ENCODE results near the gene ZBED3.
"Not testable (repeated sequence)": the region's sequence is repeated elsewhere in the genome, so short reads cannot be mapped to it uniquely, and the experiment has no call there.

Gene ZBED3, protein sequence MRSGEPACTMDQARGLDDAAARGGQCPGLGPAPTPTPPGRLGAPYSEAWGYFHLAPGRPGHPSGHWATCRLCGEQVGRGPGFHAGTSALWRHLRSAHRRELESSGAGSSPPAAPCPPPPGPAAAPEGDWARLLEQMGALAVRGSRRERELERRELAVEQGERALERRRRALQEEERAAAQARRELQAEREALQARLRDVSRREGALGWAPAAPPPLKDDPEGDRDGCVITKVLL

DNA sequence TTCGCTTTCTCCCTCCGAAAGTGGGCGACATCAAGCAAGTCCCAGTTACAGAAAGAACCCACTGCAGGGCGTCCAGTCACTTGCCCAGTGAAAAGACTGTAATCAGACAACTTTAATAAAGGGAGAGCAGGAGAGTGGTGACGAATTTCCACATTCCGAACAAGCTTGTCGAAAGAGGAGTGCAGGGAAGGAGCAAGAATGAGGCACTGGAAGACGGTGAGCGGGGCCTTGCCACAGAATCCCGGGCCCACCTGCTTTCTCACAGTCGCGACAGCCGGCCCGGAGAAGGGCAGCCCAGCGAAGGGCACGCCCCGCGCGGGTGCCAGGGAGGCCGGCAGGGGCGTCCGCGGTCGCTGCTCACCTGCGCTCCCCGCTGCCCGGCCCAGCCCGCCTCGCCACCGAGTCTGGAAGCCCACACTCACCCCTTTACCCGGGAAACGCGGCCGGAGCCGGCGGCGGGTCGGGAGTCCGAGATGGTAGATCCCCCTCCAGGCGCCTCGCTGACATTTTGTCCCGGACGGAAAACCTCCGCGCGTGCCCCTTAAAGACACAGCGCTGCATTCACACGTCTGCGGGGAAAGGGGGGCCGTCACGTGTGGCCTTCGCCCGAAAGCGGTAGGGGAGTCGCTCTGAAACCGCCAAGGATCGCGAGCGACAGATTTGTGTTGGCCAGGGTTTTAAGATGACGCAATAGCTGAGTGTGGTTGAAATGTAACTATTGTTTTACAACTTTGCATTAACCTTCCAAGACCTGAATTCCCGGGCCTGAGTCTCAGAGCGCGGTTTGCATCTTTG is at the start of gene ZBED3:
ZBED3 (minus strand) TSS at position 597 of the 795 bp plus-strand sequence. CDS start 9,407 bp downstream, outside the sequence.
- peak; percentile 24 to 27 for DNase-seq (ENCODE audit: low read depth in 2 of 2, low spot score in 1 of 2)

DNA sequence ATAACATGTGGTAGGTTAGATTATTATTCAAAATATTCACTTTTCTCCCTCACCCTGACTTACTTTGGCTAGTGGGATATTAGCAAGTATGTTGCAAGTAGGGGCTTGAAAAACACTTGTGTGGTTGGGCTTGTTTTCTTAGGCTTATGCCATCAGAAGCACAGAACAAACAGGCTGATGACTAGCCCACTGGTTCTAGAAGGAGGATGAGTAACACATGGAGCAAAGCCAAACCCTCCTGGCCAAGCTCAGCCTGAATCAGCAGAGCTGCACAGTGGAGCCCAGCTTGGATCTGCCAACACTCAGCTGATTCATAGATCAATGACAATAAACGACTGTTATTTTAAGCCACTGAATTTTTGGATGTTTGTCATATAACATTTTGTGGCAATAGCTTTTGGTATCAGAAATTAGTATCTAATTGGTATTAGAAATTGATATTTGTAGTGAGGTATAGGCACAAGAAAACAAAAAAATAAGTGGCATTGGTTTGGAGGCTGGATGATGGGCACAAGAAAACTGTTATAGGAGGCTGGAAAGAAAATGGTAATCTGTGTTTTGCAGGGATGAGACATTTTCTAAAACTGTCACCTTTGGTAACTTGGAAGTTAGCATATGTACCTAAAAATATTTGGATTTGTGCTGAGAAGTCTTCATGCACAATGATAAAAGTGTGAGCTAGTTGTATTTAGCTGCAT is 46.1 kb upstream of the ZBED3 start:
- no peak for DNase-seq (ENCODE audit: low read depth in 2 of 2, low spot score in 1 of 2)

DNA sequence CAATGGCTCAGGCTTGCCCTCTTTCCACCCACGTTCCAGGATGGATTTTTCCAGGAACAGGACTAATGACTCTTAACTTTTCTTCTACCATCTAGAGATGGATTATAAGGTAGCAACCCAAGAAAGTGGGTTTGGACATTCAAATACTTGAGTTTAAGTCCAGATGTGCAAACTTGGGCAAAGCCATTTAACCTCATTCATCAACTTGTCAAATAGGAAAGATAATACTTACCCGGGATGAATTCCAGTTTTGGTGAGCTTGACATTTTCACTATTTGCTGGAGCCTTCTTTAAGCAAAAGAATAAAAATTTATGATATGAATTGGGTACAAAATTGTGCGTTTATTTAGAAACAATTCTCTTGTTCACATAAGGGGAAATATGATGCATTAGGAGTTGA is 44.3 kb upstream of the ZBED3 start:
- no peak for DNase-seq (ENCODE audit: low read depth in 2 of 2, low spot score in 1 of 2)

DNA sequence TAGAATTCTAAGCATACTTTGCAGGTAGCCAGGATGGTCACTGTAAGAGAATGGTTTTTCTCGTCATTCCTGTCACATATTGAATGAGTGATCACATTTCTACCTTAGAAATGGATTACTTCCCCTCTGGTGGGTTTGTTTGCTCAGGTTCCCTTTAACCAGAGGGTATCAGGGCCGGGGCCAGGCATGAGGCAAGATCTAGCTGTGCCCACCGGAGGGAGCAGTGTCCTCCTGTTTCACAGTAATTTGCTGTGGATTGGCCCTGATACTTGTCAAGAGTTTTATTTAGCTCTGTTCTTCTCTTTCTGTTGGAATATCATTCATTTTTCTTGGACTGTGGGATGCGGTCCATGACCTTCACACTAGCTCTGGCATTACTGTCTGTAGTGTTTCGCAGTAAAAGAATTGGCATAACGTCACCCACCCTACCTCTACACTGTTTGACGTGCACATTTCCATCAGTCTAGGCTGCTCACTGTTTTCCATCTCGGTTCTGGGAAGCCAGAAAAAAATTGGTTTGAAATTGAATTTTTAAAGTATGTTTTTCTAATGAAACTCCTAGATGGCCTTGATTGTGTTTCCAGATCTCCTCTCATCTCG is 42.4 kb upstream of the ZBED3 start:
- no peak for DNase-seq (ENCODE audit: low read depth in 2 of 2, low spot score in 1 of 2)

DNA sequence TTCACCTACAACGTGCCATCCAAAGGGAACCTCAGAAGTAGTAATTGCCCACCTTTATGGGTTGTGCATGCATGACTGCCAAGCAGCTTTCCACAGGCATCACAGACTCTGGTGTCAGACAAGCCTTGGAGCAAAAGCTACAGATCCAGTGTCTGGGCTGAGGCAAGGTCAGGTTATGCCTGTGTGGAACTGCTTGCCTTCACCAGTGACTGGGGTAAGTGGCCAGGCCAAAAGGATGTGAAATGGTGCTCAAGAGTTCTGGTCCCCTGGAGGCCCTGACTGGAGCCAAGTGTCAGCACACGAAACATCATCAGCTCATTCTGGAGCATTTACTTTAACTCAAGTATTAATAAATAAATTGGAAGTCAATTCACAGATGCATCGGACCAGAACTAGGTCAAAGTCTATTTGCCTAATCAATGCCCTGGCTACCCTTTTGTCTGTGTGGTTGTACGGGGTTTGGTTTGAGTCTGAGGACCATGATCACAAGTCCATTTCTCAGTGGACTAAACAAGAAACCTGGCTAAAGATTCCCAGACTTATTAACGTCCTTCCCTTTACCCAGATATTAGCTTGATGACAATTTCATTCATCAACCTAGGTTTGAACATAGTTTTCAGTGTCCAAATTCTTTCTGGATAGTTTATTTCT is 41.5 kb upstream of the ZBED3 start:
- no peak for DNase-seq (ENCODE audit: low read depth in 2 of 2, low spot score in 1 of 2)

DNA sequence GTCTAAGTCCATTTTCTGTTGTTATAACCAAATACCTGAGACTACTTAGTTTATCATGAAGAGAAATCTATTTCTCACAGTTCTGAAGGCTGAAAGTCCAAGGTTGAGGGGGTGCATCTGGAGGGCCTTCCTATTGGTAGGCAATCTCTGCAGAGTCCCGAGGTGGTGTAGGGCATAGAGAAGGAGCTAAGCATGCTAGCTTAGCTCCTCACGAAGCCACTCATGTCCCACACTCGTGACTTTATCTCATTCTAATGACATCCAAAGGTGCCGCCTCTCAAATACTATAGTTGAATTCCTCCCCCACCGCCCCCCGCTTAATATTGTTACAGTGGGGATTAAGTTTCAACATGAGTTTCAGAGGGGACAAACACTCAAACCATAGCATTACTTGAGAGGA is 36.0 kb upstream of the ZBED3 start:
- no peak for DNase-seq (ENCODE audit: low read depth in 2 of 2, low spot score in 1 of 2)

DNA sequence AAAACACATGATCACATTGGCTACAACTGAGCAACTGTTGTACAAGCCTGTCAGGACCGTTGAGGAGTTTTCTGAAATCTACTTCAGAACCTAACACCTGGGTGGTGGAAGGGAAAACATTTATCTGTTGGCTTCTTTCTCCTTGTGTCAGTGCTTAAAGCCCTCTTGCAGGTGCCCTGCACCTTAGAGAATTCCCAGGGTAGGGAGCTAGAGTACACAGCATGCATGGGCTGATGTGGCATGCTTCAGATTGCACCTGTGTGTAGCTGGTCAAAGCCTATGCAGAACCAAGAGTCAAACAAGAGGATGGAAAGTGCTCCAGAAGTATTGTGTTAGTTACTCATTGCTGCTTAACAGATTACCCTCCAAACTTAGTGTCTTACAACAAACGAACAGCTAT is 33.6 kb upstream of the ZBED3 start:
- DNase-seq (ENCODE audit: low read depth in 2 of 2, low spot score in 1 of 2): no peak

DNA sequence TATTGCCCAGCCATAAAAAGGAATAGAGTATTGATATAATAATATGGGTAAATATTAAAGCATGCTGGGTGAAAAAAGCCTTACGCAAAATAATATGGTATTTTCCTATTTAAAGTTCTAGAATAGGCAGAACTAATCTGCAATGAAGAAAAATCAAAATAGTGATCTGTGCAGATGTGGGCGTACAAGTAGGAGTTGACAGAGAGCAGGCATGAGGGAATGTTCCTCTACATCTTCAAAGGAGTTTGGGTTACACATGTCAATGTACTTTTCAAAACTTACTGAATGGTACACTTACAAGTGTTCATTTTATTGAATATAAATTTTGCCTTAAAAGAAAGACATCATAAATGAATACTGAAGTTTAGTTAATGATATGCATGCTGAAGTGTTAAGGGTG is 33.0 kb upstream of the ZBED3 start:
- DNase-seq (ENCODE audit: low read depth in 2 of 2, low spot score in 1 of 2): no peak

DNA sequence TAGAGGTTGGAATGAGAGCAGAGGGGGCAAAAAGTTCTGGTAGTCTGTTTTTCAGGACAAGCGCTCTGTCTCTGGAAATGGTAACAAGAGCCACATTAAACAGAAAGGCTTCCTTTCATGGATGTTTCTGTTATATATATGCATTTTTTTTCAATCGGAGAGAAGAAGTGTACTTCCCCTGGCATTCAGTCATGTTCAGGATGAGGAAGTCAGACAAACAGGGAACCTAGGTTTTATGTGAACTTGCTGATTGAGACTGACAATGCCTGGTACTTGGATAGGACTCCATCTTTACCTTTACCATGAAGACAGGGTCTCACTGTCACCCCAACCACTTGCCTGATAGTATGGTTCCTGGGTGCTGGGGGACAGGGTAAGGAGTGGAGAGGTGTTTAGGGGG is 30.1 kb upstream of the ZBED3 start:
- no peak for DNase-seq (ENCODE audit: low read depth in 2 of 2, low spot score in 1 of 2)

DNA sequence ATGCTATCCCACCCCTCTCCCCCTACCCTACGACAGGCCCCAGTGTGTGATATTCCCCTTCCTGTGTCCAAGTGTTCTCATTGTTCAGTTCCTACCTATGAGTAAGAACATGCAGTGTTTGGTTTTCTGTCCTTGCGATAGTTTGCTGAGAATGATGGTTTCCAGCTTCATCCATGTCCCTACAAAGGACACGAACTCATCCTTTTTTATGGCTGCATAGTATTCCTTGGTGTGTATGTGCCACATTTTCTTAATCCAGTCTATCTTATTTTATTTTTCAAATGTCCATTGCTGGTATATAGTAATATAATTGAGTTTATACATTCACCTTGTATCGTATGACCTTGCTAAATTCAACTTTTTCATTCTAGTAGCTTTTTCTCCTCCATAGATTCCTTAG is 19.9 kb upstream of the ZBED3 start:
- DNase-seq (ENCODE audit: low read depth in 2 of 2, low spot score in 1 of 2): not testable (repeated sequence)

DNA sequence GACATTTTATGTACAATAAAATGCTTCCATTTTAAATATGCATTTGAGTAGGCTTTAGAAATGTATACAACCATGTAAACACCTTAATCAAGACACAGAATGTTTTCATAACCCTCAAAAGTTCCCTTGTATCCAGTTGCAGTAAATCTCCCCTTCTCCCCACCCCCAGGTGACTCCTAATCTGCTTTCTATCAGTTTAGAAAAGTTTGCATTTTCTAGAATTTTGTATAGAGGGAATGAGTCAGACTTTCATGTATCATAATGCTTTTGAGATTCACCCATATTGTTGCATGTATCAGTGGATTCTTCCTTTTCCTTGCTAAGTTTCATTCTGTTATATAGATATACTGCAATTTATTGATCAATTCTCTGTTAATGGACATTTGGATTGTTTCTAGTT is 17.7 kb upstream of the ZBED3 start:
- DNase-seq (ENCODE audit: low read depth in 2 of 2, low spot score in 1 of 2): no peak

DNA sequence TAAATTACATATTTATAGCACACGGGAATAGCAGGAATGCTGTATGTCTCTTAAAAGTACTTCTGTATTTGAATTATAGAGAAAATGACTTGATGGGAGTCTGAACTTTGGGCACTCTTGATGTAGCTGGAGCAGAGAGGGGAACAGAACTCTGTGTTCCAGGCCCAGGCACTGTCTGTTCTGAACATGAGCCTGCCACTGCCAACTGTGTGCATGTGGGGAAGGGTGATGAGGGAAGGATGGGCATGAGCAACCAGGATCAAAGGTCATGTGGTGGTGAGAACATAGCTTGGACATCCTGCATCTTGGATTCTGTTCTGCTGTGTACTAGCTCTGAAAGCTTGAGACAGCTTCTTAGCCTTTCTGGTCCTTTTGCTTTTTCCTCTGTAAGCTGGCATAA is 16.4 kb upstream of the ZBED3 start:
- no peak for DNase-seq (ENCODE audit: low read depth in 2 of 2, low spot score in 1 of 2)

DNA sequence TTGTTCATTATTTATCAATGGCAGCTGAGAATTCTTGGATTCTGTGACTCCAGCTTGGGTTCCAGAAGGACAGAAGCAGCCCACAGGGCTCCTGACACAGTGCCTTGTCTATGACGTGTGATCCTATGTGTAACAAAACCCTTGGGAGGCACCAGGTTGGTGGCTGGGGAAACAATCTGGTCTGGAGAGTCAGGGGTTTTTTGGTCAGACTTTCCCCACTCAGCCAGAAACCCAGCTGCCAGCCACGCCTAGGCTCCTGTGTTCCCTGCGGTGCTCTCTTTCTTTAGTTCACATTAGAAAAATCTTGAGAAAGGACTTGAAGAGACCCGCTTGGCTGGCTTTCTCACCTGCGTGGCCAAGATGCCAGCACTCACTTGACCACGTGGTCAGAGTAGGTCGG is 15.5 kb upstream of the ZBED3 start:
- no peak for DNase-seq (ENCODE audit: low read depth in 2 of 2, low spot score in 1 of 2)

DNA sequence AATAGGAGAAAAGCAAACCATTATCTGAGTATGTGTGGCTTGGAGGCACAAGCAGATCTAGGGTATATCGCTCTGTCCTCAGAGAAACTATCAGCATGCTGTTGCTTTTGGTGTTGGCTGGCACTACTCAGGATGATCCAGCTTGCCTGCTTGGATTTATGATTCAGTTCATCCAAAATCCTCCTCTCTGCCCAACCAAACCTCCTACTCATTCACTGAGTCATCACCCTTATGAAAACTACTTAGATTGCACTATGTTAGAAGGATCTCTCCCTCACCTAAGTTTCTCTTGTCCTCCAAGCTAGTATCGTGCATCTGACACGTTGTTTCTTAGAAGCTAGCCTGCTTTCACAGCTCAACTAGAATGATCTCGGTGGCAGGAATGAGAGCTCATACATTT is 14.2 kb upstream of the ZBED3 start:
- DNase-seq (ENCODE audit: low read depth in 2 of 2, low spot score in 1 of 2): no peak

DNA sequence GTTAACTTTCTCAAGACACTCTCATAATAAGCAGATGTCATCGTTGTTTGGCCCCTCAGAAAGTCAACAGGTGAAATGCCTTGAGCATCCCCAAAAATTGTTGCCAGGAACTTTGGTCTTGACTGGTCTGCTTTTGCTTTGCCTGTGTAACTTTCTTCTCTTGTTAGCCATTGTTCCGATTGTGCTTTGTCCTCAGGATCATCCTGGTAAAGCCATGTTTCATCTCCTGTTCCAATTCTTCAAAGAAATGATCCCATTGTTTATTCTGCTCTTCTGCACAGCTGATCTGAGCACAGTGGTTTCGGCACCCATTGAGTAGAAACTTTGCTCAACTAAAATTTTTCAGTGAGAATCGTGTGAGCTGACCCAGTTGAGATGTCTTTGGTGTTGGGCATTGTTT is 8.1 kb upstream of the ZBED3 start:
- DNase-seq (ENCODE audit: low read depth in 2 of 2, low spot score in 1 of 2): no peak

DNA sequence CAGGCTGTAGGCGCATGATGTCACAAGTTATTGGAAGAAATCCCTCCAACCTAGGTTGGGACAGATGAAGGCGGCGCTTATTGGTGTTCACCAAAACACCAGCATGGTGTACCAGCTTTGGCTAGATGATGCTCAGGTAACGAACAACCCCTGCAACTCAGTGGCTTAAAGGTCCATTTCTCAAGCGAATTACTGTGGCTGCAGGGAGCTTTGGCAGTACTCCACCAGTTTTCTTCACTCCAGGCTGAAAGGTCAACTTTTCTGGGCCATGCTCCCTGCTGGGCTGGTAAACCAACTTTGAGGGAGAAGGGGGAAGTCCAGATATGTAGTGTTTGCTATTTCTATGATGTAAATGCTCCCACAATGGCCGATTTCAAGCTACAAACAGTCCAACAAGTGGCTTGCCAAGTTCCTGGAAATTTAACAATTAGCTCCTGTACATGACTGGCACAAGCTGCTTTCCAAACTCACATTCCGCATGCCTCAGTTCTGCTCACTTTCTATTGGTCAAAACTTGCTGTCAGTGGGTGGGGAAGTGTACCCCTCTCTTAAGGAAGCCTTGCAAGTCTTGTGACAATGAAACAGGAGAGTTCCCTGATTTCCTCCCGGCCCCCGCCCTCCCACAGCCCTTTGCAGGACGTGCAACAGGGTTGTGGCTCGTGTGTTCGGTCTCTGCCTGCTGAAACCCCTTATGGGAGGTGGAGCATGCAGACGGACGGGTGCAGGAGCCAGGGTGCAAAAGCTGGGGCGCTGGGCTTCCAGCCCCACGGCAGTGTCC is 588 bp upstream of the ZBED3 start:
- DNase-seq (ENCODE audit: low read depth in 2 of 2, low spot score in 1 of 2): no peak

DNA sequence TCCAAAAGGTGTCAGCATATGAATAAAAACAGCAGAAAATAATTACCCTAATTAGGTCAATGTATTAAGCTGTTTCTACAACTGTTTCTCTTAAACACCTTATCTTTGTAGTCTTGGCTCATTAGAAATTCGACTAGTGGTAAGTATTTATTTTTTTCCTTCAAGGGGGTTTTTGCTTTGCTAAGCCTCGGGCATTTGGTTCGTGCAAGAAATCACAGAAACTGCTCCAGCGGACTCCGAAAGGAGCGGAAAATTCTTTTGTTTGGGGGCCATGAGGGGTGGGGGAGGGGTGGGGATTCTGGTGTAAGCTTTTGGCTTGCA is 757 bp downstream of the ZBED3 start:
- DNase-seq (ENCODE audit: low read depth in 2 of 2, low spot score in 1 of 2): no peak

DNA sequence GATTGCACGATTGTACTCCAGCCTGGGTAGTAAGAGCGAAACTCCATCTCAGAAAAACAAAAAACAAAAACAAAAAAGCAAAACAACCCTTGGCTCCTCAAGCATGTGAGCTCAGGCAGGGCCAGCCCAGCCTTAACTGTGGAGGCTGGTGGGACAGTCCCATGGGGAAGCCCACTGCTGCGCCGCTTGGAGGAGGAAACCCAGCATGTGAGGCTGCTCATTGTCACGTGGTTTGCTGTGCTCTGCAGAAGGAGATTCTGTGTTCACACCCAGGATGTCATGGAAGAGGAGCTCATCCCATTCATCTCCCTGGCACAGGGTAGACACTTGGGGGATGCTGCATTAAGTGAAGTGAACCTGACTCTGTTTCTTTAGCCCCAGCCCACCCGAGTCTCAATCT is 4.0 kb downstream of the ZBED3 start:
- DNase-seq (ENCODE audit: low read depth in 2 of 2, low spot score in 1 of 2): no peak

DNA sequence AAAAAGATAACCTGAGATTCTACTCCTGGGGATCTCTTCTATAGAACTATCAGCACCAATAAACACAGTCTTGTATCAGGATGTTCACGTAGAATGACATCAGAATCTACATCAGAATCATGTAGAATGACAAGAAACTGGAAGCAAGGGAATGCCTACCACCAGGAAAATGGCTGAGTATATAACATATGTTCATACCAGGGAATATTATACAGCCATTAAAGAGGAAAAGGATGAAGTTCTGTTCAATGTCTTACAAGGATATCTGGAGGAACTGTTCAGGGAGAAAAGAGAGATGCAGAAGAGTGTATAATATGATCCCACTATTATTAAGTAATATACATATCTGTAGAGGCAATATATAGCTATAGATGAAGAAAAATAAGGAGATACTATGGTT is 4.8 kb downstream of the ZBED3 start:
- DNase-seq (ENCODE audit: low read depth in 2 of 2, low spot score in 1 of 2): no peak

DNA sequence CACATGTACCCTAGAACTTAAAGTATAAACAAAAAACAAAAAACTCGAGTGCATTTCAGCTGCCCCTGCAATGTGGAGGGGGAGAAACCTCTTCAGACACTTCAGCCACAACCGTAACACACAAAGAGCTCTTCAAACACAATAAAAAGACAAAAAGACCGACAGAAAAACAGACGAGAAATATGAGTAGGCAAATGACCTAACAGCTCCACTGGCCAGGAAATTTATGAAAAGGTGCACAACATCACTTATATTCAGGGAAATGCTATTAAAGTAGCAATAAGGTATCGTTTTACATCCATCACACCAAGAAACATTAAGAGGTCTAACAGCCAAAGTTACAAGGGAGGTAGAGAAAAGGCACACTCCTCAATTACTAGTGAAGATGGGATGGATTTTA is 6.2 kb downstream of the ZBED3 start:
- no peak for DNase-seq (ENCODE audit: low read depth in 2 of 2, low spot score in 1 of 2)

DNA sequence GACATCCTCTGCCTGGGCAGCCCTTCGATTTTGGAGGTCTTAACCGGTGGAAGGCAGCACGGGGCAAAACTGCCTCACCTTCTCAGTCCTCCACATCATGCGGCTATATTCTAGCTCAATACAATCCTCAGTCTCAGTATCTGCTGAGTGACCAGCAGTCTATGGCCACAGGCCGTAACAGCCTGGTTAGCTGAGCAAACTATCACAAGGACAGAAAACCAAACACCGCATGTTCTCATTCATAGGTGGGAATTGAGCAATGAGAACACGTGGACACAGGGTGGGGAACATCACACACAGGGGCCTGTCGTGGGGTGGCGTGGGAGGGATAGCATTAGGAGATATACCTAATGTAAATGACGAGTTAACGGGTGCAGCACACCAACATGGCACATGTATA is 6.6 kb downstream of the ZBED3 start:
- DNase-seq (ENCODE audit: low read depth in 2 of 2, low spot score in 1 of 2): not testable (repeated sequence)

Data from stimulated activated CD8-positive, alpha-beta memory T cell treated with anti-CD3 and anti-CD28 coated beads, Interleukin-4, amount 100 ng/mL, for 4 hours (primary cell).